ENCODE results near the gene C5orf58. TPM values are rescaled to one million over a fixed set of nuclear protein-coding genes. Genes with fewer than 3 reads are reported as not detected.

C5orf58 gene
- total and polyA plus RNA-seq, 7 donors, result not detected

DNA sequence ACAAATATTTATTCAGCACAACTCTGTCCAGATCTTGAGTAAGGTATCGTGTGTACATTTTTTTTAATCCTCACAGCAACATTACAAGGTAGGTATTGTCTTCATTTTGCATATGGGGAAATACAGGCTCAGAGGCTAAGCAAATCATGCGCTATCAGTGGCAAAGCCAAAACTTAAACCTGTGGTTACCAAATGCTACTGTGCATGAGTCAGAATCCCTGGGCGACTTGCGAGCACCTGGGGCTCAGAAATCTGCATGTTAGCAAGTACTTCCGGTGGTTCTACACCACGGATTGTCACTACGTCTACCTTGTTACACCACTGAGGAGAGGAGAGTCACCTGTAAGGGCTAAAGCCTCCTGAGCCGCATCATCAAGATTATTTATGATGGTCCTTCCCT, 21.3 kb downstream of the C5orf58 start:
- Histone ChIP-seq H3K9me3 (no peaks in the 10 kb centered on the region), H3K27me3 (ENCODE audit: insufficient read depth in 3 of 3, low read length in 2 of 3) (peaks cover 0 to 2% (median 2%) of the 10 kb centered on the region in 3 donors), H3K4me1 (no peaks in the 10 kb centered on the region), H3K36me3 (ENCODE audit: insufficient read depth in 1 of 2, low read depth in 1 of 2) (peaks cover 0 to 31% of the 10 kb centered on the region in 2 donors), H3K27ac (no peak overlapping the region), H3K4me3 (no peak overlapping the region)
- WGBS, 3 donors, result 90 to 96% (median 94%) methylated on average over 8 of the region's 8 CpGs
- no peak for ATAC-seq
- intact Hi-C loops (cut with DNase I), result no loop called here
- TF ChIP-seq, protein P1, sequence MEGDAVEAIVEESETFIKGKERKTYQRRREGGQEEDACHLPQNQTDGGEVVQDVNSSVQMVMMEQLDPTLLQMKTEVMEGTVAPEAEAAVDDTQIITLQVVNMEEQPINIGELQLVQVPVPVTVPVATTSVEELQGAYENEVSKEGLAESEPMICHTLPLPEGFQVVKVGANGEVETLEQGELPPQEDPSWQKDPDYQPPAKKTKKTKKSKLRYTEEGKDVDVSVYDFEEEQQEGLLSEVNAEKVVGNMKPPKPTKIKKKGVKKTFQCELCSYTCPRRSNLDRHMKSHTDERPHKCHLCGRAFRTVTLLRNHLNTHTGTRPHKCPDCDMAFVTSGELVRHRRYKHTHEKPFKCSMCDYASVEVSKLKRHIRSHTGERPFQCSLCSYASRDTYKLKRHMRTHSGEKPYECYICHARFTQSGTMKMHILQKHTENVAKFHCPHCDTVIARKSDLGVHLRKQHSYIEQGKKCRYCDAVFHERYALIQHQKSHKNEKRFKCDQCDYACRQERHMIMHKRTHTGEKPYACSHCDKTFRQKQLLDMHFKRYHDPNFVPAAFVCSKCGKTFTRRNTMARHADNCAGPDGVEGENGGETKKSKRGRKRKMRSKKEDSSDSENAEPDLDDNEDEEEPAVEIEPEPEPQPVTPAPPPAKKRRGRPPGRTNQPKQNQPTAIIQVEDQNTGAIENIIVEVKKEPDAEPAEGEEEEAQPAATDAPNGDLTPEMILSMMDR (IDR thresholded peaks at IDR 0.05), result no peak
- no peak for DNase-seq

DNA sequence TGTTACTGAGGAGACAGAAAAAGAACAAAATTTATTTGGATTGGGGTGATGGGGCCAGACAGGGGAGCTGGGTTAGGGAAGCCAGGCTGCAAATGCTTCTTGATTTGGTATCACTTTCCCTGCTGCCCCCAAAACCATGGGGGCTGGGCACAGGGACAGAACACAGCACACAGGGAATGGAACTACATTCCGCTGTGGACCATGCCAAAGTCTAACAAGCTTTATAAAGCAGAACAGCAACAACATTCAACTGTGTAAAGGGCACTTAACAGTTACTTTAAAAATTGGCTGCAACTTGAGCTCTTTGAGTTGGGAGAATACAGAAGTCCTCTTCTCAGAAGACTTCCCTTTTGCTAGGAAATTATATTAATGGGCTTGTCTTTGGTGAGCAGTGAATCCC, 23.8 kb downstream of the C5orf58 start:
- TF ChIP-seq, protein P1 (IDR thresholded peaks at IDR 0.05), result no peak
- H3K4me3 ChIP-seq, result no peak overlapping the region
- no peaks in the 10 kb centered on the region for H3K9me3 ChIP-seq
- H3K27ac ChIP-seq, result no peak overlapping the region
- H3K4me1 ChIP-seq, result no peaks in the 10 kb centered on the region
- peaks cover 0 to 2% (median 2%) of the 10 kb centered on the region in 3 donors for H3K27me3 ChIP-seq (ENCODE audit: insufficient read depth in 3 of 3, low read length in 2 of 3)
- WGBS, 3 donors, result 42 to 69% (median 66%) methylated on average over 1 of the region's 1 CpG
- ATAC-seq, result no peak
- peaks cover 0 to 25% of the 10 kb centered on the region in 2 donors for H3K36me3 ChIP-seq (ENCODE audit: insufficient read depth in 1 of 2, low read depth in 1 of 2)
- DNase-seq, result no peak
- intact Hi-C loops (cut with DNase I), result no loop called here

DNA sequence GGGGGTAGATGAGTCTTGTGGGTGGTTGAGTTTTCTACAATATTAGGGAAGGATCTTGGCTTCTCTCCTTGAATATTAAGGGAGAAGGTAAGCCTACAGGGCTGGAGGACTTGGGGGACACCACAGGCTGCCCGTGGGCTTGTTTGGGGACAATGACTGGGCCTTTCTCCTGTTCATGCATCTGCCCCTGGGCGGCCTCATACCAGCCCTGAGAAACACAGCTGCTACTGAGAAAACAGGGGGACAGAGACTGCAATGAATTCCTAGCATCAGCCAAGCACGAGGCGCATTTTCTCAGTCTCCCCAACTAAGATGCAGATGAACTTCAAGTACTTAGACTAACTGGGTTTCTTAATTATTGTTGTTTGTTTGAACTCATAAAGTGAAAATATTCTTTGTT, 24.6 kb downstream of the C5orf58 start:
- intact Hi-C loops (cut with DNase I), result no loop called here
- ATAC-seq (no peak), DNase-seq (no peak)
- H3K4me1 ChIP-seq, result no peaks in the 10 kb centered on the region
- H3K4me3 ChIP-seq, result no peak overlapping the region
- H3K9me3 ChIP-seq, result no peaks in the 10 kb centered on the region
- peaks cover 0 to 27% of the 10 kb centered on the region in 2 donors for H3K36me3 ChIP-seq (ENCODE audit: insufficient read depth in 1 of 2, low read depth in 1 of 2)
- H3K27ac ChIP-seq, result no peak overlapping the region
- TF ChIP-seq, protein P1 (IDR thresholded peaks at IDR 0.05), result no peak
- 87 to 96% (median 87%) methylated on average over 4 of the region's 4 CpGs for WGBS, 3 donors
- peaks cover 0 to 2% (median 0%) of the 10 kb centered on the region in 3 donors for H3K27me3 ChIP-seq (ENCODE audit: insufficient read depth in 3 of 3, low read length in 2 of 3)

- ATAC-seq, result no peak
- no peak overlapping the region for H3K4me3 ChIP-seq
- intact Hi-C loops (cut with DNase I), result no loop called here
- peaks cover 0 to 4% (median 1%) of the 10 kb centered on the region in 3 donors for H3K27me3 ChIP-seq (ENCODE audit: insufficient read depth in 3 of 3, low read length in 2 of 3)
- no peaks in the 10 kb centered on the region for H3K9me3 ChIP-seq
- TF ChIP-seq, protein P1 (IDR thresholded peaks at IDR 0.05), result no peak
- peaks cover 0 to 16% of the 10 kb centered on the region in 2 donors for H3K36me3 ChIP-seq (ENCODE audit: insufficient read depth in 1 of 2, low read depth in 1 of 2)
- no peak for DNase-seq
- H3K4me1 ChIP-seq, result no peaks in the 10 kb centered on the region
- 57 to 78% (median 77%) methylated on average over 3 of the region's 3 CpGs for WGBS, 3 donors
- no peak overlapping the region for H3K27ac ChIP-seq
These were observed 28.8 kb downstream of the C5orf58 start for GRCh38 chr5:170261528-170262043.

Measured in psoas muscle (tissue), 8 donors.